Measurements from ENCODE around the gene HOATZ.

HOATZ gene

DNA sequence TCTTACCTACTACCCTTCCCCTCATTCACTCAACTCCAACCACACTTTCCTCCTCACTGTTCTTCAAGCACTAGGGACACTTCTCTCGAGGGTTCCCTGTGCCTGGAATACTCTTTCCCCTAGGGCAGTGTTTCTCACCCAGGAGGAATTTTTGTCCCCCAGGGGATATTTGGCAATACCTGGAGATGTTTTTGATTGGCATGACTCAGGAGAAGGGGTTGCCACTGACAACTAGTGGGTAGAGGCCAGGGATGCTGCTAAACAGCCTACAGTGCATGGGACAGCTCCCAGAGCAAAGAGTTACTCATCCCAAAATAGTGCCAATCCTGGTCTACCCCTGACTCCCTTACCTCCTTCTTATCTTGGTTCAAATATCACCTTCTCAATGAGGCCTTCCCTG lies 42.4 kb upstream of the HOATZ start:
- H3K18ac ChIP-seq (ENCODE audit: low read depth in 1 of 2, low read length in 2 of 2) = no peak overlapping the region
- no peaks in the 10 kb centered on the region for H3K36me3 ChIP-seq (ENCODE audit: control insufficient read depth in 1 of 2, insufficient read depth in 2 of 2, low read depth in 1 of 2, low read length in 2 of 2)
- H2BK5ac ChIP-seq (ENCODE audit: low read depth, low read length, poor library complexity, severe bottlenecking) = no peak overlapping the region
- no peak for DNase-seq
- no peak overlapping the region for H4K91ac ChIP-seq (ENCODE audit: low read length)
- no peaks in the 10 kb centered on the region for H3K9me3 ChIP-seq (ENCODE audit: control insufficient read depth, low read length)
- H2BK12ac ChIP-seq (ENCODE audit: low read length in 2 of 2) = no peak overlapping the region
- H2BK15ac ChIP-seq (ENCODE audit: low read depth, poor library complexity, severe bottlenecking) = no peak overlapping the region
- no peaks in the 10 kb centered on the region for H3K79me1 ChIP-seq (replicated peaks; ENCODE audit: low read length, poor library complexity, severe bottlenecking)
- H3K9ac ChIP-seq (ENCODE audit: low read length) = no peak overlapping the region
- no peak overlapping the region for H4K8ac ChIP-seq (ENCODE audit: low read length)
- no peak overlapping the region for H2AFZ ChIP-seq (ENCODE audit: low read depth, low read length)
- H3K4me1 ChIP-seq (ENCODE audit: control insufficient read depth, insufficient read depth, low read depth, low read length) = no peaks in the 10 kb centered on the region
- WGBS = 82% methylated on average over 1 of the region's 1 CpG
- H3K27ac ChIP-seq (ENCODE audit: low read length, poor library complexity, severe bottlenecking) = no peak overlapping the region
- H3K14ac ChIP-seq (ENCODE audit: low read length in 2 of 2) = no peak overlapping the region
- no peak overlapping the region for H2AK5ac ChIP-seq (ENCODE audit: low read length, severe bottlenecking)
- no peak overlapping the region for H3K4me3 ChIP-seq (ENCODE audit: insufficient read depth in 1 of 2, low read depth in 1 of 2, low read length in 2 of 2)
- no peak overlapping the region for H3K4me2 ChIP-seq (ENCODE audit: low read length, poor library complexity, severe bottlenecking)
- H3K23ac ChIP-seq (ENCODE audit: low read length in 2 of 2) = no peak overlapping the region
- no peak overlapping the region for H2BK120ac ChIP-seq (ENCODE audit: low read depth, low read length)
- H3K4ac ChIP-seq (ENCODE audit: low read depth in 1 of 2, low read length in 2 of 2) = no peak overlapping the region
- no peaks in the 10 kb centered on the region for H3K27me3 ChIP-seq (ENCODE audit: control insufficient read depth in 1 of 2, insufficient read depth in 1 of 2, low read length in 2 of 2)

DNA sequence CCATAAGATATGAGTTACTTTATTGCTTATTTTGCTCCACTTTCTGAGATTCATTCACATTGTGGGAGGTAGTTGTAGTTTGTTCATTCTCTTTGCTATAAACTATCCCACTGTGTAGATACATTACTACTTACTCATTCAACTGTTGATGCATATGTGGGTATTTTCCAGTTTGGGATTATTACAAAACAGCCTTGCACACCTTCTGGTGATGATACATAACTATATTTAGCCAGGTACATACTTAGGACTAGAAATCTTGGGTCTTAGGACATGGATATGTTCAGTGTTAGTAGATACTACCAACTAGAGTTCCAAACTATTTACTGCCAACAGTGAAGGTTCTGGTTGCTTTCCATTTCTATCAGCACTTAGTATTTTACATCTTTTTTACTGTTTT lies 40.1 kb upstream of the HOATZ start:
- Histone ChIP-seq H2BK120ac (ENCODE audit: low read depth, low read length) (no peak overlapping the region), H3K4me1 (ENCODE audit: control insufficient read depth, insufficient read depth, low read depth, low read length) (no peaks in the 10 kb centered on the region), H3K4ac (ENCODE audit: low read depth in 1 of 2, low read length in 2 of 2) (no peak overlapping the region), H2AK5ac (ENCODE audit: low read length, severe bottlenecking) (no peak overlapping the region), H4K8ac (ENCODE audit: low read length) (no peak overlapping the region), H2BK15ac (ENCODE audit: low read depth, poor library complexity, severe bottlenecking) (no peak overlapping the region), H3K9me3 (ENCODE audit: control insufficient read depth, low read length) (no peaks in the 10 kb centered on the region), H4K91ac (ENCODE audit: low read length) (no peak overlapping the region), H2BK12ac (ENCODE audit: low read length in 2 of 2) (no peak overlapping the region), H3K14ac (ENCODE audit: low read length in 2 of 2) (no peak overlapping the region), H3K23ac (ENCODE audit: low read length in 2 of 2) (no peak overlapping the region), H2BK5ac (ENCODE audit: low read depth, low read length, poor library complexity, severe bottlenecking) (no peak overlapping the region), H3K36me3 (ENCODE audit: control insufficient read depth in 1 of 2, insufficient read depth in 2 of 2, low read depth in 1 of 2, low read length in 2 of 2) (no peaks in the 10 kb centered on the region), H3K27ac (ENCODE audit: low read length, poor library complexity, severe bottlenecking) (no peak overlapping the region), H3K27me3 (ENCODE audit: control insufficient read depth in 1 of 2, insufficient read depth in 1 of 2, low read length in 2 of 2) (no peaks in the 10 kb centered on the region), H2AFZ (ENCODE audit: low read depth, low read length) (no peak overlapping the region), H3K4me3 (ENCODE audit: insufficient read depth in 1 of 2, low read depth in 1 of 2, low read length in 2 of 2) (no peak overlapping the region), H3K18ac (ENCODE audit: low read depth in 1 of 2, low read length in 2 of 2) (no peak overlapping the region), H3K79me1 (replicated peaks; ENCODE audit: low read length, poor library complexity, severe bottlenecking) (no peaks in the 10 kb centered on the region), H3K4me2 (ENCODE audit: low read length, poor library complexity, severe bottlenecking) (no peak overlapping the region), H3K9ac (ENCODE audit: low read length) (no peak overlapping the region)
- DNase-seq = no peak

GRCh38 chr11:111476366-111476765 lies 38.2 kb upstream of the HOATZ start:
- H4K91ac ChIP-seq (ENCODE audit: low read length) = no peak overlapping the region
- no peak overlapping the region for H2BK12ac ChIP-seq (ENCODE audit: low read length in 2 of 2)
- peaks cover 4% of the 10 kb centered on the region for H3K9me3 ChIP-seq (ENCODE audit: control insufficient read depth, low read length)
- no peak overlapping the region for H2BK5ac ChIP-seq (ENCODE audit: low read depth, low read length, poor library complexity, severe bottlenecking)
- no peak overlapping the region for H2BK15ac ChIP-seq (ENCODE audit: low read depth, poor library complexity, severe bottlenecking)
- no peaks in the 10 kb centered on the region for H3K4me1 ChIP-seq (ENCODE audit: control insufficient read depth, insufficient read depth, low read depth, low read length)
- no peaks in the 10 kb centered on the region for H3K36me3 ChIP-seq (ENCODE audit: control insufficient read depth in 1 of 2, insufficient read depth in 2 of 2, low read depth in 1 of 2, low read length in 2 of 2)
- H3K18ac ChIP-seq (ENCODE audit: low read depth in 1 of 2, low read length in 2 of 2) = no peak overlapping the region
- no peak overlapping the region for H2AFZ ChIP-seq (ENCODE audit: low read depth, low read length)
- no peak overlapping the region for H3K23ac ChIP-seq (ENCODE audit: low read length in 2 of 2)
- H3K4ac ChIP-seq (ENCODE audit: low read depth in 1 of 2, low read length in 2 of 2) = no peak overlapping the region
- H3K27ac ChIP-seq (ENCODE audit: low read length, poor library complexity, severe bottlenecking) = no peak overlapping the region
- no peaks in the 10 kb centered on the region for H3K79me1 ChIP-seq (replicated peaks; ENCODE audit: low read length, poor library complexity, severe bottlenecking)
- no peak overlapping the region for H3K4me2 ChIP-seq (ENCODE audit: low read length, poor library complexity, severe bottlenecking)
- H2BK120ac ChIP-seq (ENCODE audit: low read depth, low read length) = no peak overlapping the region
- no peak for DNase-seq
- H2AK5ac ChIP-seq (ENCODE audit: low read length, severe bottlenecking) = no peak overlapping the region
- no peak overlapping the region for H3K9ac ChIP-seq (ENCODE audit: low read length)
- H3K27me3 ChIP-seq (ENCODE audit: control insufficient read depth in 1 of 2, insufficient read depth in 1 of 2, low read length in 2 of 2) = no peaks in the 10 kb centered on the region
- H3K14ac ChIP-seq (ENCODE audit: low read length in 2 of 2) = no peak overlapping the region
- H3K4me3 ChIP-seq (ENCODE audit: insufficient read depth in 1 of 2, low read depth in 1 of 2, low read length in 2 of 2) = no peak overlapping the region
- no peak overlapping the region for H4K8ac ChIP-seq (ENCODE audit: low read length)
- no CpG with 5 or more reads among the region's 2 CpGs for WGBS

DNA sequence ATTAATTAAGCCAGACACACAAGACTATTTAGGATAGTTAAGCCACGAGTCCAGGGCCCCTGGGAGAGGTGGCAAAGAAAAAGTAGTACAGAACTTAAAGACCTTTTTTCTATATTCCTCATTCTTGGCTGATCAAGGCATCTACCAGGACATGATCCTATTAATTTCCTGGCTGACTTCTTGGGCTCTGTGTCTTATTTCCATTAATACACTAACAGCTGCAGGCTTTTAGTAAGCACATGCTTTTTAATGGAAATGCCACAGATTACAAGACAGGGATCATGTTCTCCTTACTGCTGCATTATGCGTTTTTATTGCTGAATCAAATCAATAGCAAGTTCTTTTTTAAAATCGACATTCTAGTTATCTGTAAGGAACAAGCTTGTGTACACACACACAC lies 37.6 kb upstream of the HOATZ start:
- Histone ChIP-seq H3K18ac (ENCODE audit: low read depth in 1 of 2, low read length in 2 of 2) (no peak overlapping the region), H3K27me3 (ENCODE audit: control insufficient read depth in 1 of 2, insufficient read depth in 1 of 2, low read length in 2 of 2) (no peaks in the 10 kb centered on the region), H3K27ac (ENCODE audit: low read length, poor library complexity, severe bottlenecking) (no peak overlapping the region), H3K9me3 (ENCODE audit: control insufficient read depth, low read length) (peaks cover 4% of the 10 kb centered on the region), H3K23ac (ENCODE audit: low read length in 2 of 2) (no peak overlapping the region), H3K4me2 (ENCODE audit: low read length, poor library complexity, severe bottlenecking) (no peak overlapping the region), H2BK5ac (ENCODE audit: low read depth, low read length, poor library complexity, severe bottlenecking) (no peak overlapping the region), H4K8ac (ENCODE audit: low read length) (no peak overlapping the region), H2BK15ac (ENCODE audit: low read depth, poor library complexity, severe bottlenecking) (no peak overlapping the region), H4K91ac (ENCODE audit: low read length) (no peak overlapping the region), H3K9ac (ENCODE audit: low read length) (no peak overlapping the region), H2BK12ac (ENCODE audit: low read length in 2 of 2) (no peak overlapping the region), H3K4me1 (ENCODE audit: control insufficient read depth, insufficient read depth, low read depth, low read length) (no peaks in the 10 kb centered on the region), H3K79me1 (replicated peaks; ENCODE audit: low read length, poor library complexity, severe bottlenecking) (no peaks in the 10 kb centered on the region), H3K14ac (ENCODE audit: low read length in 2 of 2) (no peak overlapping the region), H3K36me3 (ENCODE audit: control insufficient read depth in 1 of 2, insufficient read depth in 2 of 2, low read depth in 1 of 2, low read length in 2 of 2) (no peaks in the 10 kb centered on the region), H2BK120ac (ENCODE audit: low read depth, low read length) (no peak overlapping the region), H3K4ac (ENCODE audit: low read depth in 1 of 2, low read length in 2 of 2) (no peak overlapping the region), H2AFZ (ENCODE audit: low read depth, low read length) (no peak overlapping the region), H2AK5ac (ENCODE audit: low read length, severe bottlenecking) (no peak overlapping the region), H3K4me3 (ENCODE audit: insufficient read depth in 1 of 2, low read depth in 1 of 2, low read length in 2 of 2) (no peak overlapping the region)
- DNase-seq = no peak
- 73% methylated on average over 3 of the region's 3 CpGs for WGBS
